Vagina (tissue), 2 donors: ENCODE results near the gene CFAP100.

Experiments
- POLR2A ChIP-seq, 2 donors: fragments of 450-650 bp; IDR thresholded peaks; one replicate each; pipeline ENCODE4 v1.6.1; 2017; ENCODE audit warnings: antibody characterized with exemption in 2 of 2, mild to moderate bottlenecking in 2 of 2, moderate library complexity in 2 of 2
- TF ChIP-seq, protein P1 (sequence below), 3 experiments: fragments of 450-650 bp in 2 of 3; fragments of 200-600 bp in 1 of 3; sonication (generic) in 1 of 3; IDR thresholded peaks; one replicate each; pipeline ENCODE4 v1.5.1; 2017 to 2019; ENCODE audit warnings: antibody characterized with exemption in 3 of 3, mild to moderate bottlenecking in 2 of 3, moderate library complexity in 2 of 3

DNA sequence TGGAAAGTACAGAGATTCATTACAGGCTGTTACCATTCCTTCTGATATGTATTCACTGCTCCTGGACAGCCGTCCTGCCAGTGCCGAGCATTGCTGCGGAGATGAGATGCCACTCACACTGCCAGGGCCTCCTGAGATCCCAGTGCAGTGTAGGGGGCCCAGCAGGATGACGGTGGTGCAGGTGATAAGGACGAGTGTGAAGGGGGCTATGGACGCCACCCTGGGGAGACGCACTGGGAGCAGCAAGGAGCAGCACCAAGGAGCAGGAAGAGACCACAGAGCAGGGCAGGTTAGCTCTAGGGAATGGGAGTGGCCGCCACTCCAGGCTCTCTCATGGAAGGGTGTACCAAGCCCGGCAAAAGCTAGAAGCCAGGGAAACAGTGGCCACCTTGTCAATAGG lies 33.5 kb upstream of the CFAP100 start:
- TF ChIP-seq, protein P1, sequence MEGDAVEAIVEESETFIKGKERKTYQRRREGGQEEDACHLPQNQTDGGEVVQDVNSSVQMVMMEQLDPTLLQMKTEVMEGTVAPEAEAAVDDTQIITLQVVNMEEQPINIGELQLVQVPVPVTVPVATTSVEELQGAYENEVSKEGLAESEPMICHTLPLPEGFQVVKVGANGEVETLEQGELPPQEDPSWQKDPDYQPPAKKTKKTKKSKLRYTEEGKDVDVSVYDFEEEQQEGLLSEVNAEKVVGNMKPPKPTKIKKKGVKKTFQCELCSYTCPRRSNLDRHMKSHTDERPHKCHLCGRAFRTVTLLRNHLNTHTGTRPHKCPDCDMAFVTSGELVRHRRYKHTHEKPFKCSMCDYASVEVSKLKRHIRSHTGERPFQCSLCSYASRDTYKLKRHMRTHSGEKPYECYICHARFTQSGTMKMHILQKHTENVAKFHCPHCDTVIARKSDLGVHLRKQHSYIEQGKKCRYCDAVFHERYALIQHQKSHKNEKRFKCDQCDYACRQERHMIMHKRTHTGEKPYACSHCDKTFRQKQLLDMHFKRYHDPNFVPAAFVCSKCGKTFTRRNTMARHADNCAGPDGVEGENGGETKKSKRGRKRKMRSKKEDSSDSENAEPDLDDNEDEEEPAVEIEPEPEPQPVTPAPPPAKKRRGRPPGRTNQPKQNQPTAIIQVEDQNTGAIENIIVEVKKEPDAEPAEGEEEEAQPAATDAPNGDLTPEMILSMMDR (IDR thresholded peaks at IDR 0.05): no peak
- TF ChIP-seq POLR2A (IDR thresholded peaks at IDR 0.05): no peak
